C1 segment of cervical spinal cord (tissue), 14 donors: ENCODE results near the gene ZNF518B.

Experiments
- DNase-seq, 14 donors: peaks; one replicate each; lab custom pipeline; 2025; lab: John Stamatoyannopoulos, UW

ZNF518B gene

GRCh38 chr4:10457255-10457801 lies at the start of gene ZNF518B:
Gene ZNF518B, minus strand, starts transcription at chr4:10457426. Its CDS starts 11,098 bp downstream, at chr4:10446328.
- DNase-seq: peak in 11 of 14 donors; percentile 4 to 71 (median 35)

- no peak for DNase-seq
Observed at GRCh38 chr4:10506077-10506476, 48.9 kb upstream of the ZNF518B start.

GRCh38 chr4:10504570-10505179 lies 47.4 kb upstream of the ZNF518B start:
- no peak for DNase-seq

GRCh38 chr4:10502717-10503116 lies 45.5 kb upstream of the ZNF518B start:
- no peak for DNase-seq

GRCh38 chr4:10500776-10501175 lies 43.5 kb upstream of the ZNF518B start:
- DNase-seq: no peak

- no peak for DNase-seq
Observed at GRCh38 chr4:10496200-10496599, 39.0 kb upstream of the ZNF518B start.

GRCh38 chr4:10495651-10496050 lies 38.4 kb upstream of the ZNF518B start:
- DNase-seq: no peak

GRCh38 chr4:10492464-10492863 lies 35.2 kb upstream of the ZNF518B start:
- no peak for DNase-seq

- DNase-seq: no peak
Observed at GRCh38 chr4:10491401-10491800, 34.2 kb upstream of the ZNF518B start.

GRCh38 chr4:10490996-10491395 lies 33.8 kb upstream of the ZNF518B start:
- no peak for DNase-seq

GRCh38 chr4:10482913-10483312 lies 25.7 kb upstream of the ZNF518B start:
- no peak for DNase-seq

GRCh38 chr4:10480616-10481015 lies 23.4 kb upstream of the ZNF518B start:
- DNase-seq: no peak

- no peak for DNase-seq
Observed at GRCh38 chr4:10478621-10479020, 21.4 kb upstream of the ZNF518B start.

- no peak for DNase-seq
Observed at GRCh38 chr4:10470505-10470904, 13.3 kb upstream of the ZNF518B start.

- no peak for DNase-seq
Observed at GRCh38 chr4:10466161-10466560, 8.9 kb upstream of the ZNF518B start.

- DNase-seq: no peak
Observed at GRCh38 chr4:10462876-10463275, 5.7 kb upstream of the ZNF518B start.

GRCh38 chr4:10461850-10462400 lies 4.7 kb upstream of the ZNF518B start:
- peak in 1 of 14 donors; percentile 2 for DNase-seq

- peak in 6 of 14 donors; percentile 2 to 66 (median 13) for DNase-seq
Observed at GRCh38 chr4:10461091-10461849, 4.0 kb upstream of the ZNF518B start.

- DNase-seq: no peak
Observed at GRCh38 chr4:10460313-10461047, 3.3 kb upstream of the ZNF518B start.

- no peak for DNase-seq
Observed at GRCh38 chr4:10459305-10459704, 2.1 kb upstream of the ZNF518B start.

- no peak for DNase-seq
Observed at GRCh38 chr4:10458177-10458576, 951 bp upstream of the ZNF518B start.
